Activated B cell treated with CpG ODN at 0.5 μM for 24 hours (primary cell): ENCODE results near the gene ALKBH6. TPM values are rescaled to one million over a fixed set of nuclear protein-coding genes. Genes with fewer than 3 reads are reported as not detected.

ENCODE experiments used
- ATAC-seq: fragments of 200-7000 bp; cut with Tn5 transposase; one replicate; pipeline ENCODE4 v1.10.0; 2021; ENCODE audit warnings: low read depth, mild to moderate bottlenecking, moderate library complexity
- CTCF ChIA-PET: fragments of 350-600 bp; sonication (Branson Sonifier 250); formaldehyde crosslinking; loops from one replicate; lab custom pipeline; 2021; ENCODE audit warnings: antibody characterized with exemption; lab: Charles Lee
- POLR2A ChIA-PET: fragments of 350-600 bp; sonication (Branson Sonifier 250); formaldehyde crosslinking; loops from one replicate; lab custom pipeline; 2021; ENCODE audit warnings: antibody characterized with exemption; lab: Charles Lee
- DNase-seq: peaks from one replicate; pipeline ENCODE4 v3.0.0; 2022
- H3K27ac Mint-ChIP-seq: one replicate; pipeline ENCODE4 v1.8.0; 2020; ENCODE audit warnings: mixed read lengths
- H3K27me3 Mint-ChIP-seq: one replicate; pipeline ENCODE4 v1.8.0; 2021; ENCODE audit warnings: mixed read lengths
- H3K36me3 Mint-ChIP-seq: one replicate; pipeline ENCODE4 v1.8.0; 2021; ENCODE audit warnings: low read depth, mixed read lengths
- H3K4me1 Mint-ChIP-seq: one replicate; pipeline ENCODE4 v1.8.0; 2021; ENCODE audit warnings: mixed read lengths
- H3K4me3 Mint-ChIP-seq: one replicate; pipeline ENCODE4 v1.8.0; 2020; ENCODE audit warnings: mild to moderate bottlenecking, mixed read lengths
- H3K9me3 Mint-ChIP-seq: one replicate; pipeline ENCODE4 v1.8.0; 2020; ENCODE audit warnings: mixed read lengths
- CTCF ChIP-seq: fragments of 200-600 bp; IDR thresholded peaks from one replicate; pipeline ENCODE4 v1.8.0; 2022; ENCODE audit warnings: antibody characterized with exemption, mild to moderate bottlenecking
- intact Hi-C: fragments of 100-400 bp; cut with micrococcal nuclease; formaldehyde crosslinking; loops from one replicate; pipeline ENCODE4 v1.15.1; 2024
- total RNA-seq: library from RNA; stranded (reverse); gene quantifications from 2 replicates; pipeline ENCODE4 v1.2.3, GENCODE V29; 2022

The ALKBH6 gene
- total RNA-seq, 1 donor from 2014 or later: 32.7 TPM

- ChIA-PET POLR2A (no interaction called here), CTCF (no interaction called here)
- no peaks in the 10 kb centered on the region for H3K27me3 Mint-ChIP-seq
- H3K36me3 Mint-ChIP-seq: peaks cover 1% of the 10 kb centered on the region
- peak overlapping the region; percentile 17 for H3K4me3 Mint-ChIP-seq
- DNase-seq (no peak), ATAC-seq (no peak)
- H3K27ac Mint-ChIP-seq: no peak overlapping the region
- H3K9me3 Mint-ChIP-seq: no peaks in the 10 kb centered on the region
- intact Hi-C loops: loop anchor here (10.0 kb wide), 1 partner anchor 406 kb away; the partner anchor contains the start of genes COX6B1 and ETV2
- peaks cover 18% of the 10 kb centered on the region for H3K4me1 Mint-ChIP-seq
- TF ChIP-seq CTCF: no peak
Observed at GRCh38 chr19:36051236-36051635, 37.2 kb upstream of the ALKBH6 start.

- peaks cover 8% of the 10 kb centered on the region for H3K4me1 Mint-ChIP-seq
Observed at GRCh38 chr19:36049080-36049698, 35.2 kb upstream of the ALKBH6 start.

GRCh38 chr19:36047835-36048234, 33.8 kb upstream of the ALKBH6 start:
- intact Hi-C loops: no loop called here
- TF ChIP-seq CTCF: no peak
- DNase-seq (no peak), ATAC-seq (no peak)
- Mint-ChIP-seq H3K27me3 (no peaks in the 10 kb centered on the region), H3K4me3 (no peak overlapping the region), H3K36me3 (no peaks in the 10 kb centered on the region), H3K4me1 (no peaks in the 10 kb centered on the region), H3K9me3 (no peaks in the 10 kb centered on the region), H3K27ac (no peak overlapping the region)
- CTCF ChIA-PET: no interaction called here
- POLR2A ChIA-PET: no interaction called here

More at GRCh38 chr19:36049080-36049698, 35.2 kb upstream of the ALKBH6 start:
- Mint-ChIP-seq H3K27ac (no peak overlapping the region), H3K27me3 (no peaks in the 10 kb centered on the region), H3K9me3 (no peaks in the 10 kb centered on the region), H3K36me3 (peaks cover 1% of the 10 kb centered on the region), H3K4me3 (no peak overlapping the region)
- intact Hi-C loops: no loop called here
- DNase-seq (no peak), ATAC-seq (no peak)
- no peak for TF ChIP-seq CTCF
- ChIA-PET POLR2A (interaction anchor here (0.7 kb wide), 1 partner anchor 552 kb away, joined by 4 read pairs; no protein-coding TSS in a partner anchor), CTCF (no interaction called here)

- DNase-seq (no peak), ATAC-seq (no peak)
- Mint-ChIP-seq H3K4me3 (no peak overlapping the region), H3K9me3 (no peaks in the 10 kb centered on the region), H3K27me3 (no peaks in the 10 kb centered on the region), H3K27ac (no peak overlapping the region), H3K36me3 (no peaks in the 10 kb centered on the region), H3K4me1 (no peaks in the 10 kb centered on the region)
- ChIA-PET CTCF (no interaction called here), POLR2A (no interaction called here)
- no peak for TF ChIP-seq CTCF
- intact Hi-C loops: no loop called here
Observed at GRCh38 chr19:36046443-36047050, 32.5 kb upstream of the ALKBH6 start.

- ATAC-seq: no peak
- no peak overlapping the region for H3K4me3 Mint-ChIP-seq
- no peaks in the 10 kb centered on the region for H3K27me3 Mint-ChIP-seq
- no peaks in the 10 kb centered on the region for H3K9me3 Mint-ChIP-seq
- no peaks in the 10 kb centered on the region for H3K4me1 Mint-ChIP-seq
- no peak overlapping the region for H3K27ac Mint-ChIP-seq
- ChIA-PET CTCF (no interaction called here), POLR2A (interaction anchor here (0.6 kb wide), 1 partner anchor 229 kb away, joined by 3 read pairs; no protein-coding TSS in a partner anchor)
- H3K36me3 Mint-ChIP-seq: peaks cover 6% of the 10 kb centered on the region
- TF ChIP-seq CTCF: no peak
- intact Hi-C loops: no loop called here
- no peak for DNase-seq
Observed at GRCh38 chr19:36043952-36044351, 29.9 kb upstream of the ALKBH6 start.
